ENCODE measurements around the gene LRRC8D. TPM values are rescaled to one million over a fixed set of nuclear protein-coding genes. Genes with fewer than 3 reads are reported as not detected.

LRRC8D gene
- total and polyA plus RNA-seq, 4 donors: 7.1 to 17.4 (median 14.4) TPM

DNA sequence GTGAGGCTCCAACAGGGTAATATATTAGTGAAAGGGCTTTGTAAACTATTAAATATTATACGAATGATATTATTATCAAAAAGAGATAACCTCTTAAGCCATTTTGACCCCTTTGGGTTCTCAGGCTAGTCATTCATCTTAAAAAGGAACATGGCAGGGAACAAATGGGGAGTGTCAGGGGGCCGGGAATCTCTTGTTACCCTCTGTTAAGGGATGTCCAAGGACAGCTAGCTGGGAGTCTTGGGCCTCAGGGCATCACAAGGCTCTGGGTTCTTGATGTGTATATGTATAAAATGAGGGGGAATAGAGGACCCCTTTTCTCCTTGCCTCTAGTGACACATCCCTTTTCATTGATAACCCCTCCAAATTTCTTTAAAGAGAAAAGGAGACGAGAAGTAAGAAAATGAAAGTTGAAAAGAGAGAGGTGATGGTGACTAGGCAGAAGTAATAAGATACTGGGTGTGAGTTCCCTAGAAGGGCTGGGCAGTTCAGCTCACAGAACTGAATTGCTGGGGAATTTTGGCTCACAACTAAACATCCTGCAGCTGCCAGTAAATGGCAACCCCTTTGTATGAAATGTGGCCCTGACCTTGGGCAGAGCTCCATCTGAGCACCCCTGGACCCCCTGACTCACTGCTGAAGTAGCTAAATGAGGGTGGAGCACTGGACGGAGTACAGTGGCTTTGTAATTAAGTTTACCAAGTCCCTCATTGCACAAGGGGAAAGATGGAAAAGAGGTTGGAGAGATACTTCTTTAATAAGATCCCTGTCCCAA lies 154.1 kb downstream of the LRRC8D start:
- Histone ChIP-seq H3K27me3 (ENCODE audit: control insufficient read depth in 4 of 4, insufficient read depth in 4 of 4, low read length in 3 of 4) (no peaks in the 10 kb centered on the region), H3K9ac (ENCODE audit: low read depth in 1 of 2, low read length in 2 of 2) (no peak overlapping the region), H3K27ac (ENCODE audit: low read depth in 1 of 2, low read length in 2 of 2) (no peak overlapping the region), H3K4me3 (ENCODE audit: low read depth in 1 of 3, low read length in 3 of 3) (no peak overlapping the region), H3K9me3 (ENCODE audit: control insufficient read depth in 4 of 4, low read length in 3 of 4) (no peaks in the 10 kb centered on the region), H3K36me3 (ENCODE audit: control insufficient read depth in 4 of 4, insufficient read depth in 3 of 4, low read depth in 1 of 4, low read length in 3 of 4) (no peaks in the 10 kb centered on the region), H3K4me1 (ENCODE audit: control insufficient read depth in 4 of 4, insufficient read depth in 4 of 4, low read length in 3 of 4) (no peaks in the 10 kb centered on the region)
- WGBS: 82% methylated on average over 4 of the region's 4 CpGs
- DNase-seq (ENCODE audit: low spot score): no peak
- TF ChIP-seq EGR1 (IDR thresholded peaks at IDR 0.05; ENCODE audit: low read depth in 2 of 2): no peak
- no peak for TF ChIP-seq HNF4G (IDR thresholded peaks at IDR 0.05)
- TF ChIP-seq FOXA2 (IDR thresholded peaks at IDR 0.05): no peak
- no peak for TF ChIP-seq GABPA (IDR thresholded peaks at IDR 0.05 in 1 of 2, conservative IDR thresholded peaks at IDR 0.05 in 1 of 2)
- TF ChIP-seq MAX (IDR thresholded peaks at IDR 0.05): no peak
- no peak for TF ChIP-seq FOXA1 (IDR thresholded peaks at IDR 0.05)
- TF ChIP-seq NR2F2 (IDR thresholded peaks at IDR 0.05): no peak
- TF ChIP-seq HNF4A (conservative IDR thresholded peaks at IDR 0.05): no peak
- TF ChIP-seq, protein P1, sequence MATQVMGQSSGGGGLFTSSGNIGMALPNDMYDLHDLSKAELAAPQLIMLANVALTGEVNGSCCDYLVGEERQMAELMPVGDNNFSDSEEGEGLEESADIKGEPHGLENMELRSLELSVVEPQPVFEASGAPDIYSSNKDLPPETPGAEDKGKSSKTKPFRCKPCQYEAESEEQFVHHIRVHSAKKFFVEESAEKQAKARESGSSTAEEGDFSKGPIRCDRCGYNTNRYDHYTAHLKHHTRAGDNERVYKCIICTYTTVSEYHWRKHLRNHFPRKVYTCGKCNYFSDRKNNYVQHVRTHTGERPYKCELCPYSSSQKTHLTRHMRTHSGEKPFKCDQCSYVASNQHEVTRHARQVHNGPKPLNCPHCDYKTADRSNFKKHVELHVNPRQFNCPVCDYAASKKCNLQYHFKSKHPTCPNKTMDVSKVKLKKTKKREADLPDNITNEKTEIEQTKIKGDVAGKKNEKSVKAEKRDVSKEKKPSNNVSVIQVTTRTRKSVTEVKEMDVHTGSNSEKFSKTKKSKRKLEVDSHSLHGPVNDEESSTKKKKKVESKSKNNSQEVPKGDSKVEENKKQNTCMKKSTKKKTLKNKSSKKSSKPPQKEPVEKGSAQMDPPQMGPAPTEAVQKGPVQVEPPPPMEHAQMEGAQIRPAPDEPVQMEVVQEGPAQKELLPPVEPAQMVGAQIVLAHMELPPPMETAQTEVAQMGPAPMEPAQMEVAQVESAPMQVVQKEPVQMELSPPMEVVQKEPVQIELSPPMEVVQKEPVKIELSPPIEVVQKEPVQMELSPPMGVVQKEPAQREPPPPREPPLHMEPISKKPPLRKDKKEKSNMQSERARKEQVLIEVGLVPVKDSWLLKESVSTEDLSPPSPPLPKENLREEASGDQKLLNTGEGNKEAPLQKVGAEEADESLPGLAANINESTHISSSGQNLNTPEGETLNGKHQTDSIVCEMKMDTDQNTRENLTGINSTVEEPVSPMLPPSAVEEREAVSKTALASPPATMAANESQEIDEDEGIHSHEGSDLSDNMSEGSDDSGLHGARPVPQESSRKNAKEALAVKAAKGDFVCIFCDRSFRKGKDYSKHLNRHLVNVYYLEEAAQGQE (IDR thresholded peaks at IDR 0.05): no peak

GRCh38 chr1:89975540-89976125 lies 154.8 kb downstream of the LRRC8D start:
- TF ChIP-seq, protein P2, sequence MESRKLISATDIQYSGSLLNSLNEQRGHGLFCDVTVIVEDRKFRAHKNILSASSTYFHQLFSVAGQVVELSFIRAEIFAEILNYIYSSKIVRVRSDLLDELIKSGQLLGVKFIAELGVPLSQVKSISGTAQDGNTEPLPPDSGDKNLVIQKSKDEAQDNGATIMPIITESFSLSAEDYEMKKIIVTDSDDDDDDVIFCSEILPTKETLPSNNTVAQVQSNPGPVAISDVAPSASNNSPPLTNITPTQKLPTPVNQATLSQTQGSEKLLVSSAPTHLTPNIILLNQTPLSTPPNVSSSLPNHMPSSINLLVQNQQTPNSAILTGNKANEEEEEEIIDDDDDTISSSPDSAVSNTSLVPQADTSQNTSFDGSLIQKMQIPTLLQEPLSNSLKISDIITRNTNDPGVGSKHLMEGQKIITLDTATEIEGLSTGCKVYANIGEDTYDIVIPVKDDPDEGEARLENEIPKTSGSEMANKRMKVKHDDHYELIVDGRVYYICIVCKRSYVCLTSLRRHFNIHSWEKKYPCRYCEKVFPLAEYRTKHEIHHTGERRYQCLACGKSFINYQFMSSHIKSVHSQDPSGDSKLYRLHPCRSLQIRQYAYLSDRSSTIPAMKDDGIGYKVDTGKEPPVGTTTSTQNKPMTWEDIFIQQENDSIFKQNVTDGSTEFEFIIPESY (IDR thresholded peaks at IDR 0.05): no peak
- TF ChIP-seq SP1 (IDR thresholded peaks at IDR 0.05) (no peak), RXRA (IDR thresholded peaks at IDR 0.05) (no peak), GABPA (IDR thresholded peaks at IDR 0.05 in 1 of 2, conservative IDR thresholded peaks at IDR 0.05 in 1 of 2) (no peak), HNF4A (conservative IDR thresholded peaks at IDR 0.05) (no peak), TAF1 (conservative IDR thresholded peaks at IDR 0.05) (no peak), HNF4G (IDR thresholded peaks at IDR 0.05) (no peak)
- Histone ChIP-seq H3K27ac (ENCODE audit: low read depth in 1 of 2, low read length in 2 of 2) (no peak overlapping the region), H3K9ac (ENCODE audit: low read depth in 1 of 2, low read length in 2 of 2) (no peak overlapping the region), H3K9me3 (ENCODE audit: control insufficient read depth in 4 of 4, low read length in 3 of 4) (no peaks in the 10 kb centered on the region), H3K4me1 (ENCODE audit: control insufficient read depth in 4 of 4, insufficient read depth in 4 of 4, low read length in 3 of 4) (no peaks in the 10 kb centered on the region), H3K27me3 (ENCODE audit: control insufficient read depth in 4 of 4, insufficient read depth in 4 of 4, low read length in 3 of 4) (no peaks in the 10 kb centered on the region), H3K36me3 (ENCODE audit: control insufficient read depth in 4 of 4, insufficient read depth in 3 of 4, low read depth in 1 of 4, low read length in 3 of 4) (no peaks in the 10 kb centered on the region), H3K4me3 (ENCODE audit: low read depth in 1 of 3, low read length in 3 of 3) (no peak overlapping the region)
- 67% methylated on average over 4 of the region's 4 CpGs for WGBS
- DNase-seq (ENCODE audit: low spot score): no peak

All from liver (tissue), 9 donors.